Stimulated activated CD8-positive, alpha-beta memory T cell treated with anti-CD3 and anti-CD28 coated beads, Interleukin-7, amount 100 ng/mL, for 24 hours (primary cell): ENCODE results near the gene ETV1.

Source experiments
- DNase-seq: peaks from one replicate; pipeline ENCODE4 v3.0.0-alpha.2; 2020; ENCODE audit warnings: low read depth

The ETV1 gene

DNA sequence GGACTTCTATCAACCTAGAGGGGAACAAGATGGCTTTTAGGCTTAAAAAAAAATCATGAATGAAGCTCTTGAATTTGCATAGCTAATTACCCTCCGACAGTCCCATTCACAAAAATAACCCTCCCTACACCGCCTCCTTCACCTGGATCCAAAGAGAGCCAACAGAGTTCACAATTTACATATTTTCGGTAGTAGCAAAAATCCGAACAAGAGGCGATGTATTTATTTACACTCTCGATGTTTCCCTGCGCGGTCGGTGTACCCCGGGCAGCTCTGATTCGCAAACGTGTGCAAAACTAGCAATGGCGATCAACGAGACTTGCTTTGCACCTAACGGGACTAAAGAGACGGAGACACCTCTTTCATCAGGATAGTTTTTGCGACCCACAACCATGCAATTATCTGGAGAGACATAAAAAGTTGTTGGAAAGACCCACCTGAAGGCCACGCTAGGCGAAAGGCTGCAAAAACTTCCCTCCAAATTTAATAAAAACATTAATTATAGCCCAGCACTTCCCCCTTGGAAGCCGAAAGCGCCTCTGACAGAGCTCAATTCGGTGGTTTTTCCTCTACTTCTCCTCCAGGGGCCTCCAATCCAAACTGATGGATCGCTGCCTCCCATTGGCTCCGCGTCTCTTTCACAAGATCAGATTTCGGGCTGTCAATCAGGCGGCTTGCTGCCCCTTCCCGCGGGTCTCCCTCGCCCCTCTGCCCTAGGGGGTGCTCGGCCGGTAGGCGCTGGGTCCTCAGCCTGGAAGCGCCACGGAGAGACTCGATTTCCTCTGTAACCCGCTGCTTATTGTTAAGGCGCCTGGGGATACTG lies at the start of gene ETV1:
Gene ETV1, minus strand, starts transcription at position 541 of the 823 bp plus-strand sequence. CDS start 614 bp downstream, outside the sequence.
- no peak for DNase-seq

- DNase-seq = no peak
These were observed 34.9 kb upstream of the ETV1 start for GRCh38 chr7:14024406-14024805.

GRCh38 chr7:14023838-14024237 lies 34.4 kb upstream of the ETV1 start:
- DNase-seq = no peak

DNA sequence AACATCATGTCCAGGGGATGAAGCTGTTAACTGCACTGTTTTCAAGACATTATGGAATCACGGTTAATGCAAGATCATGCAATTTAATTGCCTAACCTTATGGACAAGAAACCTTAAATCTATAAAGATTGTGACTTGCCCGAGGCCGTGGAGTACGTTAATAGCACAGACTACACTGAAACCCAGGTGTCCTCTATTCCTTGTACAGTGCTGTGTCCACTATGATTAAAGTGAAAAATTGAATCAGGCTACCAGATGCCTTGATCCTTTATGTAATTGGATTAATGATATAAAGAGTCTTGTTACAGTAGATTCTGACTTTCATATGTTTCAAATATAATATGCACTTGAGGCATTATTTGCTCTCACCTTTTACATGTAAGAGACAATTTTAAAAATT lies 33.9 kb upstream of the ETV1 start:
- no peak for DNase-seq

DNA sequence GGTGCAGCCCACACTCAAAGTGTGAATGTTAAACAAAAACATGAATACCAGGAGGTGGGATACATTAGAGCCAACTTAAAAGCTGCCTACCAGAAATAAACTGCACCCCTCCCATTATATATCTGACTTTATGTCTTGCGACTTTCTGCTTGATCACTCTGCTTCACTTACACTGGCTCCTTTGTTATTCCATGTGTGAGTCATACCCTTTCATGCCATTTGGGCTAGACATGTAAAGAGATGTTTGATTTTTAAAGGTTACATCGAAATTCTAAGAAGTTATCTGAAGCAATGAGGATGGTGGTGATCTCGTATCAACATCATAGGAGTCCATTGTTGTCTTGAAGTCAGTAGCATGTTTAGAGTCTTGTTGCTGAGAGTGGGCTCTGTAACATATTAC lies 31.6 kb upstream of the ETV1 start:
- DNase-seq = no peak

DNA sequence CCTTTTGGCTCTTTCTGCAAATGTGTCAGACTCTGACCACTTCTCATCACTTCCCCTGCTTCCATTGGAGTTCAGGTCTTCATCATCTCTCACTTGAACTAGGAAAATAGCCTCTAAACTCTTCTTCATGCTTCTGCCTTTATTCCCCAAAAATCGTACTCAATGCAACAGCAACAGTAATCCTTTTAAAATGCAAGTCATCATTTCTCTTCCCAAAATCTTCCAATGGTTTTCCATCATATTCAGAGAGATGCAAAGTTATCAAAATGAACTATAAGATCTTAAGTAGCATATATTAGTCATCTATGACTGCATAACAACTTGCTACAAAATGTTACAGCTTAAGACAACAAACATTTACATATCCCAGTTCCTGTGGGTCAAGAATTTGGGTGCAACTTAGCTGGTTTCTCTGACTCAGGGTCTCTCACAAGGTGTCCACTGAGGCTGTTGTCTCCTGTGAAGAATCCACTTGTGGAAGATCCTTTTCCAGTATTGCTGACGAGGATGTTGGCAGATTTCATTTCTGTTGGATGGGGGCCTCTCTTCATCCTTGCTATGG lies 31.0 kb upstream of the ETV1 start:
- DNase-seq = no peak

DNA sequence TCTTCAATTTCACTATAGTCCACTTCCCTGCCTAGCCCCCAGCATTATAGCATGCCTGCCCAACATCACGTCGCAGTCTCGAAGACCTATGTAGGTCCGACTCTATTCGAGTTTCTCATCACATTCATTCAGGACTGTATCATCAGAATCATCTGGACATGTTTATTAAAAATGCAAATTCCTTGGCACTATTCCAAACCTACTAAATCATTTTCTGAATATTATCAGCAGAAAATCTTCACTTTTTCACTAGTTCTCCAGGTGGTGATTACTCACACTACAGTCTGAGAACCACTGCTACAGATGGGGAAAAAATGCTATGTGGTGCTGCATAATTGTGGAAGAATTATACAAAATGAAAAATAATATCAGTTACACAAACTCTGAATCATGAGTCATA lies 29.3 kb upstream of the ETV1 start:
- no peak for DNase-seq

- DNase-seq = no peak
These were observed 27.5 kb upstream of the ETV1 start for GRCh38 chr7:14016950-14017349.

DNA sequence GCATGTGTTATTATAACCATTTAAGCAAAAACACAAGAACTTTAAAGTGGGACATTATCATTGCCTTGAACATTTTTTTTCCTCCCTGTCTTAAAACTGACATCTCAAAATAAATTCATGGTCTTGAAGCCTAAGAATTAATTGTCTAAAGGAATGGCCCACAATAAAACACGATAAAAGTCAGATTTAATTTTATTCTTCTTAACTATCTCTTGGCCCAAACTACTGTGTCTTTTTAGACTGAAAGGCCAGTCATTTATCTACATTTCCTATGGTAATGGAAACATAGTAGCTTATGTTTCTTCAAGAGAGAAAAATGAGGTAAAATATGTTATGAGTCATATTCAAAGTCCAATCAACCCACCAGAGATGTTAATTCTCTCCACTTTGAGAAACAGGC lies 24.4 kb upstream of the ETV1 start:
- no peak for DNase-seq

DNA sequence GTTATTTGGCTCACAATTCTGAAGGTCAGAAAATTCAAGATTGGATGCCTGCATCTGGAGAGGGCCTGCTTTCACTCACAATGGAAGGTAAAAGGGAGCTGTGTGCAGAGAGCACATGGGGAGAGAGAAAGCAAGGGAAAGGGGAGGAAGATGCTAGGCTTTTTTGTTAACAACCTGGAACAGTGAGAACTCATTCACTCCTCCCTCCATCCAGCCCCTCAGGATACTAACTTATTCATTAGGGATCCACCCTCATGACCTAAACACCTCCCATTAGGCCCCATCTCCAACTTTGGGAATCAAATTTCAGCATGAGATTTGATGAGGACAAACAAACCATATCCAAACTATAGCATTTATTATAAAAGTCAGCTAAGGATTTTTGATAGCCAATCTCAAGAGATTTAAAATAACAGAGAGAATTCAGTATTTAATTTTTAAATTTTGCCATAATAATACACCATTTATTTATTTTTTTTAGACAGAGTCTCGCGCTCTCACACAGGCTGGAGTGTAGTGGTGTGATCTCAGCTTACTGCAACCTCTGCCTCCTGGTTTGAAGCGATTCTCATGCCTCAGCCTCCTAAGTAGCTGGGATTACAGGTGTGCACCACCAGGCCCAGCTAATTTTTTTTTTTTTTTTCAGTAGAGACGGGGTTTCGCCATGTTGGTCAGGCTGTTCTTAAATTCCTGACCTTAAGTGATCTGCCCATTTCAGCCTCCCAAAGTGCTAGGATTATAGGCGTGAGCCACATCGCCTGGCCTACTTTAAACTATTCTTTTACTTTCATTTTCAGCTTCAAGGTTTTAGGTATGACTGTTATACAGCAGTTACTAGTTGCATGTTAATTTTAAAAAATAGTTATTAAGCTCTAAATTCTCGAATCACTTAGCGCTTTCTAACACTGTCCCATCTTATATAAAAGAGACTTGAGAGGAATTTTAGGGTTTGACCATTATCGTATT lies 20.3 kb upstream of the ETV1 start:
- no peak for DNase-seq

- no peak for DNase-seq
These were observed 11.7 kb upstream of the ETV1 start for GRCh38 chr7:14001139-14001538.

GRCh38 chr7:14000247-14000646 lies 10.8 kb upstream of the ETV1 start:
- DNase-seq = no peak

GRCh38 chr7:13998866-13999265 lies 9.4 kb upstream of the ETV1 start:
- DNase-seq = no peak

- DNase-seq = no peak
These were observed 3.1 kb upstream of the ETV1 start for GRCh38 chr7:13992596-13992964.

GRCh38 chr7:13991791-13992595 lies 2.5 kb upstream of the ETV1 start:
- no peak for DNase-seq

GRCh38 chr7:13990984-13991790 lies 1.7 kb upstream of the ETV1 start:
- DNase-seq = peak; percentile 49

DNA sequence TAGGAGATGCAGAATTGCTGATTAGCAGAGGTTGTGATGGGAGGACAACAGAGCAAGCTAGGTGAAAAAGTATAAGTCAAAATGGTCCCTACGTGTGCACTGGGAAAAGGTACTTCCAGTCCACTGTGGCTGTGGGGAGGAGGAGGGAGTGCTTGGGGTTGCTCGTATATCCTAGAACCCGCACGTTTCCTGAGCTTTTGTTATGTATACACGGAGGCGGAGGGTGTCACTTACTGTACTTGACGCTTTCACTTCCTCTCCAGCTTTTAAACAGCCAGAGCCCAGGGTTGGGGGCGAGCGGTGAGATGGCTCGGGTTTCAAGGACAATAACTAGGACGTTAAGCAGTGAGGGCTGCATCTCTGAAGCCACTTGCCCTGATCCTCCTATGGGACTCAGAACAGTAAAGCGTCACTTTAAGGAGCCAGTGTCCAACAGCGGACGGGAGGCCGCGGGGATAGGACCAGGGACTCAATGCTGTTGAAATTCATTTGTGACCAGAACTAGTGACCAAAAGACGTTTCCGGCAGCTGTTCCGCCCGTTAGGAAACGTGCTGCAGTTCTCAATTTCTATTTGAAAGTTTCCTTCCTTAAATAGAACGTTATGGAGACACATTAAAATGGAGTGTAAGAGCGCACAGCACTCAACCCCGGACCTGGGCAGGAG lies 985 bp upstream of the ETV1 start:
- DNase-seq = no peak

- DNase-seq = no peak
These were observed 461 bp upstream of the ETV1 start for GRCh38 chr7:13989949-13990305.

- DNase-seq = no peak
These were observed 738 bp downstream of the ETV1 start for GRCh38 chr7:13988731-13989125.

- no peak for DNase-seq
These were observed 1.4 kb downstream of the ETV1 start for GRCh38 chr7:13988065-13988464.

DNA sequence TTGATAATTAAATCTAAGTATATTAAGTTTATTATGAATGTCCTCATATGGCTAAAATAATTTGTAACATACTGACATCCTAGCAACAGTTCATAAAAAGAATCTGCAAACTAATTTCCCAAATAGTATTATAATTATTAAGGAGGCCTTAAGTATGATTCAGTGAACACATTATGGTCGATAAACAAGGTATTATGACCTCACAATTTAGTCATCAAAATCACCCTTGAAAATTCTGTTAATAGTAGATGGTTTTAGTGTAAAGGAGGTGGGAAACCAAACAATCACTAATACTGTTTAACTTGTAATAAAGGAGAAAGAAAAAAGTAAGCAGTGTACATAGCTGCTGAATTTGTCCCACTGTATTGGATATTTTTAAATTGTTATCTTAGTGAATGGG lies 2.1 kb downstream of the ETV1 start:
- DNase-seq = no peak
